Measurements from ENCODE around the gene HNRNPF.

DNA sequence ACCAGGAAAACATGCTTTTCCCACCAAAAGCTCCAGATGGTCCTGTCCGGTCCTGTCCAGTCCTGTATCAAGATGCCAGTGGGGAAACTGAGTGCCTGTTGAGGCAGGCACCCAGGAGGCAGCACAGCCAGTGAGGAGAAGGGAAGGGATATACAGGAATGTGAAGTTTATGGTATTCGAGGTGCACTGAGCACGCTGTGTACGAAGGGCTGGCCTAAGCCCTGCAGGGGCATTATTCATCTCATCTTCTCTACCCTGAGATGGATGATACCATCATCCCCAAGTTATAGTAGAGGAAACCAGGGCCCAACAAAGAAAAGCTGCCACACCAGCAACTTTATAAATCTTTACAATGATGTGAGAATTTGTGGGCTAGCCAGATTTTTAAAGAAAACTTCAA is 61.0 kb downstream of the HNRNPF start:
- no peak for TF ChIP-seq TCF4 (CRISPR knock-in tag; IDR thresholded peaks at IDR 0.05; ENCODE audit: borderline replicate concordance)
- no peak for TF ChIP-seq POU6F1 (CRISPR knock-in tag; IDR thresholded peaks at IDR 0.05; ENCODE audit: borderline replicate concordance, low read depth)
- no peak for TF ChIP-seq PPARA (CRISPR knock-in tag; IDR thresholded peaks at IDR 0.05; ENCODE audit: borderline replicate concordance)
- no peak for TF ChIP-seq ZFP3 (CRISPR knock-in tag; IDR thresholded peaks at IDR 0.05)
- no peak for TF ChIP-seq CSDC2 (CRISPR knock-in tag; IDR thresholded peaks at IDR 0.05)
- no peak for TF ChIP-seq ZNF8 (CRISPR knock-in tag; IDR thresholded peaks at IDR 0.05)
- TF ChIP-seq CREB5 (CRISPR knock-in tag; IDR thresholded peaks at IDR 0.05; ENCODE audit: low read depth) = no peak
- TF ChIP-seq ARNTL (CRISPR knock-in tag; IDR thresholded peaks at IDR 0.05; ENCODE audit: borderline replicate concordance, low read depth) = no peak
- TF ChIP-seq GLIS3 (CRISPR knock-in tag; IDR thresholded peaks at IDR 0.05) = no peak
- no peak for TF ChIP-seq ESRRG (CRISPR knock-in tag; IDR thresholded peaks at IDR 0.05)
- no peak for TF ChIP-seq OSR1 (CRISPR knock-in tag; IDR thresholded peaks at IDR 0.05)
